HEK293T (cell line): ENCODE results near the gene DLK1.

Source experiments
- ELF4 ChIP-seq: fragments of 450-650 bp; IDR thresholded peaks from 2 replicates; pipeline ENCODE4 v1.6.1; 2017; ENCODE audit warnings: antibody characterized with exemption
- FOXA1 ChIP-seq: fragments of 450-650 bp; IDR thresholded peaks from 2 replicates; pipeline ENCODE4 v1.6.1; 2016; ENCODE audit warnings: mild to moderate bottlenecking
- FOXM1 ChIP-seq: fragments of 450-650 bp; IDR thresholded peaks from 2 replicates; pipeline ENCODE4 v1.6.1; 2017; ENCODE audit warnings: mild to moderate bottlenecking, borderline replicate concordance
- HDGF ChIP-seq: fragments of 450-650 bp; IDR thresholded peaks from 2 replicates; pipeline ENCODE4 v1.6.1; 2017; ENCODE audit warnings: antibody characterized with exemption, borderline replicate concordance
- LEF1 ChIP-seq: fragments of 450-650 bp; IDR thresholded peaks from 2 replicates; pipeline ENCODE4 v1.6.1; 2017; ENCODE audit warnings: mild to moderate bottlenecking, borderline replicate concordance
- SP1 ChIP-seq: fragments of 450-650 bp; IDR thresholded peaks from 2 replicates; pipeline ENCODE4 v1.6.1; 2017
- ZNF384 ChIP-seq: fragments of 450-650 bp; IDR thresholded peaks from 2 replicates; pipeline ENCODE4 v1.6.1; 2016
- TF ChIP-seq, protein P1 (sequence below): fragments of 450-650 bp; IDR thresholded peaks from 2 replicates; pipeline ENCODE4 v1.6.1; 2016

DNA sequence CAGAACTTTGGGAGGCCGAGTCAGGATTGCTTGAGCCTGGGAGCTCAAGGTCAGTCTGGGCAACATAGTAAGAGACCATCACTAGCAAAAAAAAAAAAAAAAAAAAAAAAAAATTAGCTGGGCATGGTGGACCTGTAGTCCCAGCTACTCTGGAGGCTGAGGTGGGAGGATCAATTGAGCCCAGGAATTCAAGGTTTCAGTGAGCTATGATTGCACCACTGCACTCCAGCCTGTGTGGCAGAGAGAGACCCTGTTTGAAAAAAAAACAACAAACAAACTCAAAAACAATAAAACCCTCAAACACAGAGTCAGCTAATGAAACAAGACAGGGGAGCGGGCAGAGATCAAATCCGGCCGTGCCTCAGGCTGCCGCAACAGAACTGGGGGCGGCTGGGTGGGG is 41.7 kb upstream of the DLK1 start:
- TF ChIP-seq LEF1 (no peak), FOXM1 (no peak), ZNF384 (no peak), HDGF (no peak), FOXA1 (no peak), SP1 (no peak), ELF4 (no peak)
- TF ChIP-seq, protein P1, sequence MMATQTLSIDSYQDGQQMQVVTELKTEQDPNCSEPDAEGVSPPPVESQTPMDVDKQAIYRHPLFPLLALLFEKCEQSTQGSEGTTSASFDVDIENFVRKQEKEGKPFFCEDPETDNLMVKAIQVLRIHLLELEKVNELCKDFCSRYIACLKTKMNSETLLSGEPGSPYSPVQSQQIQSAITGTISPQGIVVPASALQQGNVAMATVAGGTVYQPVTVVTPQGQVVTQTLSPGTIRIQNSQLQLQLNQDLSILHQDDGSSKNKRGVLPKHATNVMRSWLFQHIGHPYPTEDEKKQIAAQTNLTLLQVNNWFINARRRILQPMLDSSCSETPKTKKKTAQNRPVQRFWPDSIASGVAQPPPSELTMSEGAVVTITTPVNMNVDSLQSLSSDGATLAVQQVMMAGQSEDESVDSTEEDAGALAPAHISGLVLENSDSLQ = no peak
